Sigmoid colon (tissue), 3 donors: ENCODE measurements around the gene DAB2.

ENCODE experiments used
- CTCF ChIP-seq, 4 experiments: fragments of 450-650 bp in 3 of 4; fragments of 200-600 bp in 1 of 4; IDR thresholded peaks; one replicate each; pipeline ENCODE4 v1.5.1; 2016 to 2019; ENCODE audit warnings: antibody characterized with exemption in 4 of 4, mild to moderate bottlenecking in 3 of 4, moderate library complexity in 2 of 4
- POLR2A ChIP-seq, 2 donors: fragments of 450-650 bp; IDR thresholded peaks; one replicate each; pipeline ENCODE4 v1.6.1; 2016; ENCODE audit warnings: antibody characterized with exemption in 2 of 2, mild to moderate bottlenecking in 2 of 2, moderate library complexity in 2 of 2

- TF ChIP-seq CTCF (IDR thresholded peaks at IDR 0.05) (no peak), POLR2A (IDR thresholded peaks at IDR 0.05) (no peak)
Measured at GRCh38 chr5:39341896-39342295, 82.9 kb downstream of the DAB2 start.
